Adipose tissue (tissue), 3 donors: Measurements from ENCODE around the gene CNTFR. TPM values are rescaled to one million over a fixed set of nuclear protein-coding genes. Genes with fewer than 3 reads are reported as not detected.
"Not testable (repeated sequence)": the region's sequence is repeated elsewhere in the genome, so short reads cannot be mapped to it uniquely, and the experiment has no call there.

Experiments
- H3K27ac ChIP-seq: one replicate; pipeline ENCODE4 v1.5.1; 2013; ENCODE audit warnings: low read depth, low read length
- WGBS, 3 donors: extraction: QIAGEN DNeasy Blood & Tissue Kit; methylation state at CpG; one replicate each; pipeline ENCODE4 v1.1.7; 2013; 5-methylcytosine and 5-hydroxymethylcytosine counted together
- polyA plus RNA-seq, 3 donors: library from polyadenylated mRNA; stranded (reverse); fragments of 200-250 nt; gene quantifications; one replicate each; pipeline ENCODE4 v1.2.3, GENCODE V29; 2013
- donor health status: healthy with polysubstance abuse.
- donor health status: Bipolar disorder and iron deficiency.
- donor health status: healthy.

CNTFR gene
- polyA plus RNA-seq, 3 donors: 18.9 to 174 (median 82.9) TPM

GRCh38 chr9:34550016-34550680, 39.4 kb downstream of the CNTFR start:
- H3K27ac ChIP-seq: no peak overlapping the region
- 83 to 85% (median 83%) methylated on average over 12 of the region's 12 CpGs for WGBS, 3 donors

- H3K27ac ChIP-seq: no peak overlapping the region
- WGBS, 3 donors: 88 to 91% (median 88%) methylated on average over 5 of the region's 5 CpGs
Observed at GRCh38 chr9:34549407-34549732, 40.2 kb downstream of the CNTFR start.

- H3K27ac ChIP-seq: no peak overlapping the region
- WGBS, 3 donors: 8 to 13% (median 13%) methylated on average over 13 of the region's 13 CpGs
Observed at GRCh38 chr9:34547960-34548611, 41.4 kb downstream of the CNTFR start.

- WGBS, 3 donors: 58 to 73% (median 60%) methylated on average over 16 of the region's 16 CpGs
- no peak overlapping the region for H3K27ac ChIP-seq
Observed at GRCh38 chr9:34546834-34547827, 42.4 kb downstream of the CNTFR start.

DNA sequence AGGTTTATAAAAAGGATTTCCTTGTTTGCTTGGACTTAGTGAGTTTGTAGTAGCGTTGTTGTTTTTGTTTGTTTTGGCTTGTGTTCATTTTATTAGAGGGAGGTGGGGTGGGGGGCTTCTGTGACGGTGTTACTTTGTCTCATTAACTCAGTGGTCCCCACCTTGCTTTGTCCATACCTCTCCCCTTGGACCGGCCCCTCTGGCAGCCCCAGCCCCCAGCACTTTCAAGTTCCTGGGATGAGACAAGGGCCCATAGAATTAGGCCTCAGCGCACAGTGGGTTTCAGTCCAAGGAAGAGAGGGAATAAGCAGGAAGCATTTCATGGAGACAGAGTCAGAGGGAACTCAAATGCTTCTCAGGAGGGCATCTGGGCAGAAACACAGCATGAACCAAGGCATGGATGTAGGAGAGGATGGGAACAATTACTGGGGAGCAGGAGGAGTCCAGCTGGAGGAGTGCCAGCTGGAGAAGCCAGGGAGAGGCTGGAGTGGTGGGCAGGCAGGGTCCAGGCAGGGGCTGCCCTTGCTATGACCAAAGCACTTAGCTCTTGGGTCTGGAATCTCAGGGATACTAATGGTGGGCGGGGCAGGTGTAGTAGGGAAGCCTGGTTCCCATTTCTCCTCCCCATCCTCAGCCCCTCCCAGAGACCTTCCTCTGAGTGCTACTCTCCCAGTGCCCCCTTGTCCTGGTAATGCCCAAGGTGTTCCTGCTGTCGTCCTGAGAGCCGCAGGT, 43.3 kb downstream of the CNTFR start:
- 83 to 87% (median 87%) methylated on average over 7 of the region's 7 CpGs for WGBS, 3 donors

GRCh38 chr9:34545497-34545896, 44.0 kb downstream of the CNTFR start:
- H3K27ac ChIP-seq: no peak overlapping the region
- 86 to 90% (median 87%) methylated on average over 6 of the region's 6 CpGs for WGBS, 3 donors

More for the DNA sequence above, 43.3 kb downstream of the CNTFR start:
- no peak overlapping the region for H3K27ac ChIP-seq

GRCh38 chr9:34544035-34544434, 45.5 kb downstream of the CNTFR start:
- H3K27ac ChIP-seq: no peak overlapping the region
- 26 to 68% (median 55%) methylated on average over 5 of the region's 5 CpGs for WGBS, 3 donors

DNA sequence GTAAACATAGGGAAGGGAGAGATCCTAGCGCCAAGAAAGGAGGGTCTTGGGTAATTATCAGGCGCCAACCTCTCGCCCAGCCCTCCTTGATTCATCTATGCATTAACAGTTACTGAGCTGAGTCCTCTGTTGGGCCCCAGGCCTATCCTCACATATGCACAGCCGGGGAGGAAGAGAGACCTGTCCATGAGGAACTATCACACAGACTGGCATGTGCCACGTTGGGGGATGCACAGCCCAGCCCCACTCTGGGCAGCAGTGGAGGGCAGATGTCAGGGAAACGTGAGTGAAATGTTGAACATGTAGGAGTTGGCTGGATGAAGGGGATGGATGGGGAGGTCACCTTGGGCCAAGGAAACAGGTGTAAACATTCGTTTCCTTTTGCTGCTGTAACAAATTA, 48.0 kb downstream of the CNTFR start:
- H3K27ac ChIP-seq: no peak overlapping the region
- 72 to 83% (median 76%) methylated on average over 7 of the region's 7 CpGs for WGBS, 3 donors

GRCh38 chr9:34540827-34541226, 48.7 kb downstream of the CNTFR start:
- H3K27ac ChIP-seq: no peak overlapping the region
- WGBS, 3 donors: 60 to 83% (median 64%) methylated on average over 2 of the region's 2 CpGs

DNA sequence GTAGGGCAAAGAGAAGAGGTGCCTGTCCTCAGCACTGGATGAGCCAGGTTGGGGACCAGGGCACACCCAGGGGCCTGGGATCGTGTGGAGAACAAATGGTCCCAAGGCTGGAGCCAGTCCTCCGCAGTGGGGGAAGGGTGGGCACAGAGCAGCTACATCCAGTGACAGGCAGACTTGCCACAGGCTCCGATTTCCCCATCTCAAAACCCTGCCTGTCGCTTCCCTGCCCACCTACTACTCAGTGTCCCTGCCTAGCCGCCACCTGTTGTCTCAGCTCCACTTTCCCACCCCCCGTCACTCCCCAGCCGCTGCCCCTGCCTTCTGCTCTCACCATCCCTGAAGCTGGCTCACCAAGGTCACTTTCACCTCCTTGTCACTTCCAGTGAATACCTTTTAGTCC, 52.8 kb downstream of the CNTFR start:
- WGBS, 3 donors: 40 to 63% (median 56%) methylated on average over 7 of the region's 7 CpGs
- no peak overlapping the region for H3K27ac ChIP-seq

GRCh38 chr9:34532041-34532440, 57.5 kb downstream of the CNTFR start:
- H3K27ac ChIP-seq: not testable (repeated sequence)
- 83 to 89% (median 88%) methylated on average over 7 of the region's 8 CpGs for WGBS, 3 donors

DNA sequence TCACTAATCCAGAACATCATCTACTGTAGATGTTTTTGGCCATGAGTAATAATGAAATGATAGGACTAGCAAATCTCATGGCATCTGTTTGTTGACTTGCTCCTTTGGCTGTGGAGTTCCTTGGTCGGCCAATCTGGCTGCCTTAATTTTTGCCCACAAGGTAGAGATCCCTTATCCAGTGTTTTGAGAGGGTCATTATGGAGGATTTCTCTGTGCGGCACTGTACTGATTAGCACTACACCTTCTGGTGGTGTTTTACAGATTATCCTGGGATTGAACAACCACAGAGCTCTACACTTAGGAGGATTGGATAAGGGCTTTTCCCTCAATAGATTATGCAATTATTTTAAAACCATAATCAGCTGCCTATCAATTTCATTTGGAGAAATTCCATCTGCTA, 63.5 kb downstream of the CNTFR start:
- 69 to 77% (median 74%) methylated on average over 2 of the region's 2 CpGs for WGBS, 3 donors

GRCh38 chr9:34524349-34524748, 65.2 kb downstream of the CNTFR start:
- WGBS, 3 donors: 83 to 91% (median 85%) methylated on average over 3 of the region's 3 CpGs
- H3K27ac ChIP-seq: no peak overlapping the region

More for the DNA sequence above, 63.5 kb downstream of the CNTFR start:
- H3K27ac ChIP-seq: no peak overlapping the region

DNA sequence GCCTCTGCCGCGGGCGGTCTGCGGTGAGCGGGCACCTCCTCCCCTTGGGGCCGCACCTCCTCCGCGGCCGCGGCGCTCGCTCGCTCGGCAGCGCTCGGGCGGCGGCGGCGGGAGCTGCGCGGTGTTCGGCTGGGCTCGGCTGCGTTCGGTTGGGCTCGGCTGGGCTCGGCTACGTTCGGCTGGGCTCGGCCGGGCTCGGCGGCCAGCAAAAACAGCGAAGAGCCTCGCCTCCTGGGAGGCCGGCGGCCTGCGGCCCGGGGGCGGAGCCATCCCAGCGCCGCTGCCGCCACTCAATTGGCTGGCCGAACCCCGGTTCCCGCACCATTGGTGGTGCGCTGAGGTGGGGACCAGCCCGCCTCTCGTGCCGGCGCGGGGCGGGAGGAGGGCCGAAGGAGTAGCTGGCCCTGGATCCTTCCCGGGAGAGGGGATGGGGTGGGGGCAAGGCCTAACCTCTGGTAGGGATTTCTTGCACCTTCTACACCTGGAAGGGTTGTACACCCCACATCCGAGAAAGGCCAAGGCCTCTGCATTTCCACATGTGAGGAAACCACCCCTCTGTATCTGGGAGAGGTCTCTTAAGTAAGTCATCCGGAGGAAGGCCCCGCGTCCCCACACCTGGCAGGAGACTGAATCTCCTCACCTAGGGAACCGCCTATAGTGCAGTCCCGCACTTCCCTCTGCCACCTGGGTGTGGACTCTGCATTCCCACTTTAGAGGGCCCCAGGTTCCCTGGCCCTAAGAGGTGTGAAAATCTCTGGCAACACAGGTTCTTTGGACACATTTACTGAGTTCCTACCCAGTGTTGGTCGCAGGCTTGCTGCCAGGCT, 66.3 kb downstream of the CNTFR start, which contains the start of gene ENHO:
TSS of gene ENHO (minus strand) at position 20 of the 827 bp plus-strand sequence. CDS start 1,295 bp downstream, outside the sequence.
- 4 to 6% (median 4%) methylated on average over 59 to 63 of the region's 63 CpGs for WGBS, 3 donors
- H3K27ac ChIP-seq: no peak within 1 kb of the TSS

GRCh38 chr9:34522091-34522887, 67.2 kb downstream of the CNTFR start:
- no peak overlapping the region for H3K27ac ChIP-seq
- 15 to 23% (median 21%) methylated on average over 27 to 31 of the region's 31 CpGs for WGBS, 3 donors

DNA sequence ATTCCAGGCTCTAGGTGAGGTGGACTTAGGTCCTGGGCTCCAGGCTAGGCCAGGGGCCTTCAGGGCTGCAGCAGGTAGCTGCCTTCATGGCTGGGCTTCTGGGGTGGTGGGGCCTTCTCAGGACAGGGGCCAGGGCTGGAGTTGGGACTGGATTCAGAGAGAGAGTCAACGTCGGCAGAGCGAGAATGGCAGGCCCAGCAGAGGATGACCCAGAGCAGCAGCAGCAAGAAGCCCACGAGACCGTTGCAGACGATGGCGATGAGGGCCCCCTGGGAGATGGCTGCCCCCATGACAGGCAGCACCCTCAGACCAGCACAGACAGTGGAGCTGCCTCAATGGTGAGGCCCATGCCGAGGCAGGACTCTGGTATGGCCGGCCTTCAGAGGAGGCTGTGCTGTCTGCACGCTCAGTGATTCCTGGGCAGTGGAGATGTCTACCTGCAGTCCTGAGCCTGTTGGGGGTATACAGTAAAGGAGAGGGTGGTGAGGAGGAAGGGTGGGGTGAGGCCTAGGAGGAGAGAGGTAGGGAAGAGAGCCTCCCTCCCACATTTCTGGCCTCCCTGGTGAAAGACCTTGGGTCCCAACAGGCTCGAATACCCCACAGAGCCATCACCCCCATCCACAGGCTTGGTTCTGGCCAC, 68.0 kb downstream of the CNTFR start:
- WGBS, 3 donors: 96 to 99% (median 97%) methylated on average over 11 of the region's 11 CpGs
- no peak overlapping the region for H3K27ac ChIP-seq
